GM19395 (cell line): ENCODE data around the gene GALR2.
"Not testable (repeated sequence)": the region's sequence is repeated elsewhere in the genome, so short reads cannot be mapped to it uniquely, and the experiment has no call there.

Experiments used
- ATAC-seq: cut with Tn5 transposase; IDR thresholded peaks from one replicate; pipeline ENCODE4 v1.9.1; 2021; ENCODE audit warnings: mild to moderate bottlenecking, moderate library complexity; ENCODE audit not compliant: unreplicated experiment

The GALR2 gene

GRCh38 chr17:76074390-76075363 lies at the start of gene GALR2:
GALR2 (plus strand) TSS chr17:76074781; CDS start chr17:76074884, 103 bp downstream.
- no peak for ATAC-seq

- ATAC-seq: no peak
Observed at GRCh38 chr17:76025294-76025693, 49.3 kb upstream of the GALR2 start.

- no peak for ATAC-seq
Observed at GRCh38 chr17:76026714-76027158, 47.8 kb upstream of the GALR2 start.

- no peak for ATAC-seq
Observed at GRCh38 chr17:76027159-76027839, 47.3 kb upstream of the GALR2 start, which contains the start of gene EVPL. EVPL (minus strand) TSS chr17:76027306; CDS start chr17:76027198, 108 bp downstream.

- no peak for ATAC-seq
Observed at GRCh38 chr17:76032073-76032779, 42.4 kb upstream of the GALR2 start.

- ATAC-seq: no peak
Observed at GRCh38 chr17:76032780-76033108, 41.8 kb upstream of the GALR2 start.

GRCh38 chr17:76033139-76033538 lies 41.4 kb upstream of the GALR2 start:
- no peak for ATAC-seq

- ATAC-seq: no peak
Observed at GRCh38 chr17:76034428-76035350, 39.9 kb upstream of the GALR2 start.

GRCh38 chr17:76036497-76037261 lies 37.9 kb upstream of the GALR2 start:
- ATAC-seq: no peak

- ATAC-seq: no peak
Observed at GRCh38 chr17:76038050-76038449, 36.5 kb upstream of the GALR2 start.

GRCh38 chr17:76039121-76039520 lies 35.5 kb upstream of the GALR2 start:
- ATAC-seq: no peak

GRCh38 chr17:76040376-76040775 lies 34.2 kb upstream of the GALR2 start:
- no peak for ATAC-seq

GRCh38 chr17:76042868-76043267 lies 31.7 kb upstream of the GALR2 start:
- ATAC-seq: not testable (repeated sequence)

- not testable (repeated sequence) for ATAC-seq
Observed at GRCh38 chr17:76044475-76045007, 30.0 kb upstream of the GALR2 start.

- ATAC-seq: no peak
Observed at GRCh38 chr17:76046064-76046463, 28.5 kb upstream of the GALR2 start.

GRCh38 chr17:76048025-76048605 lies 26.5 kb upstream of the GALR2 start:
- no peak for ATAC-seq

GRCh38 chr17:76048711-76049110 lies 25.9 kb upstream of the GALR2 start:
- ATAC-seq: no peak

GRCh38 chr17:76049239-76049638 lies 25.3 kb upstream of the GALR2 start:
- no peak for ATAC-seq
